ENCODE measurements around the gene ARHGEF9.

GRCh38 chrX:63664741-63665140 is 120.3 kb downstream of the ARHGEF9 start:
- no peak for TF ChIP-seq CTCF (IDR thresholded peaks at IDR 0.05)
- no peak for TF ChIP-seq POLR2AphosphoS5 (IDR thresholded peaks at IDR 0.05)
- TF ChIP-seq POLR2A (IDR thresholded peaks at IDR 0.05) = no peak
- no peak for TF ChIP-seq EP300 (IDR thresholded peaks at IDR 0.05; ENCODE audit: low read depth)

Data from transverse colon (tissue), 4 donors.